Lower leg skin (tissue), 3 donors: ENCODE measurements around the gene UBXN7.

ENCODE experiments used
- POLR2A ChIP-seq, 2 donors: fragments of 450-650 bp; IDR thresholded peaks; one replicate each; pipeline ENCODE4 v1.6.1; 2016 to 2017; ENCODE audit warnings: antibody characterized with exemption in 2 of 2, mild to moderate bottlenecking in 1 of 2, moderate library complexity in 1 of 2
- TF ChIP-seq, protein P1 (sequence below), 3 donors: fragments of 450-650 bp; IDR thresholded peaks; one replicate each; pipeline ENCODE4 v1.5.1; 2016; ENCODE audit warnings: antibody characterized with exemption in 3 of 3, mild to moderate bottlenecking in 3 of 3, moderate library complexity in 2 of 3

DNA sequence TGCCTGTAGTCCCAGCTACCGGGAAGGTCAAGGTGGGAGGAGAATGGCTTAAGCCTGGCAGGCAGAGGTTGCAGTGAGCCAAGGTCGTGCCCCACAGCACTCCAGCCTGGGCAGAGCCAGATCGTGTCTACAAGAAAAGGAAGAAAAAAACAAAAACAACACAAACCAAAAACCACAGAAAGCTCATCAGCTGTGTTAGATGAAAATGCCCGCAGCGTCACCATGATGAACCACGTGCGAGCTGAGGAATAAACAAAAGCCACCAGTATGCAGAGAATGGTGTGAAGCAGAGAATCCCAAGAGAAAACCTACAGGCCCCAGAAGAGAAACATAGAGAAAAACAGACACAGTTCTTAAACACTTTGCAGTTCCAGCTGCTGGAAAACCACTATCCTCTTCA is 74.3 kb downstream of the UBXN7 start:
- no peak for TF ChIP-seq POLR2A (IDR thresholded peaks at IDR 0.05)
- TF ChIP-seq, protein P1, sequence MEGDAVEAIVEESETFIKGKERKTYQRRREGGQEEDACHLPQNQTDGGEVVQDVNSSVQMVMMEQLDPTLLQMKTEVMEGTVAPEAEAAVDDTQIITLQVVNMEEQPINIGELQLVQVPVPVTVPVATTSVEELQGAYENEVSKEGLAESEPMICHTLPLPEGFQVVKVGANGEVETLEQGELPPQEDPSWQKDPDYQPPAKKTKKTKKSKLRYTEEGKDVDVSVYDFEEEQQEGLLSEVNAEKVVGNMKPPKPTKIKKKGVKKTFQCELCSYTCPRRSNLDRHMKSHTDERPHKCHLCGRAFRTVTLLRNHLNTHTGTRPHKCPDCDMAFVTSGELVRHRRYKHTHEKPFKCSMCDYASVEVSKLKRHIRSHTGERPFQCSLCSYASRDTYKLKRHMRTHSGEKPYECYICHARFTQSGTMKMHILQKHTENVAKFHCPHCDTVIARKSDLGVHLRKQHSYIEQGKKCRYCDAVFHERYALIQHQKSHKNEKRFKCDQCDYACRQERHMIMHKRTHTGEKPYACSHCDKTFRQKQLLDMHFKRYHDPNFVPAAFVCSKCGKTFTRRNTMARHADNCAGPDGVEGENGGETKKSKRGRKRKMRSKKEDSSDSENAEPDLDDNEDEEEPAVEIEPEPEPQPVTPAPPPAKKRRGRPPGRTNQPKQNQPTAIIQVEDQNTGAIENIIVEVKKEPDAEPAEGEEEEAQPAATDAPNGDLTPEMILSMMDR (IDR thresholded peaks at IDR 0.05), result no peak
